Mesothelial cell of epicardium (in vitro differentiated cells): Measurements from ENCODE around the gene SFMBT2. TPM values are rescaled to one million over a fixed set of nuclear protein-coding genes. Genes with fewer than 3 reads are reported as not detected.

Source experiments
- DNase-seq, 2 experiments: peaks; one replicate each; pipeline ENCODE4 v3.0.0; 2021; ENCODE audit warnings: low spot score in 2 of 2; ENCODE audit not compliant: unreplicated experiment in 2 of 2
- H3K27ac Mint-ChIP-seq: 2 replicates; pipeline ENCODE4 v1.8.0; 2021; ENCODE audit warnings: mixed read lengths
- H3K27me3 Mint-ChIP-seq: 2 replicates; pipeline ENCODE4 v1.8.0; 2021; ENCODE audit warnings: low read depth, mixed read lengths
- H3K36me3 Mint-ChIP-seq: 2 replicates; pipeline ENCODE4 v1.8.0; 2021; ENCODE audit warnings: mixed read lengths
- H3K4me1 Mint-ChIP-seq: 2 replicates; pipeline ENCODE4 v1.8.0; 2021; ENCODE audit warnings: mixed read lengths
- H3K4me3 Mint-ChIP-seq: 2 replicates; pipeline ENCODE4 v1.8.0; 2021; ENCODE audit warnings: mild to moderate bottlenecking, moderate library complexity, mixed read lengths
- H3K9me3 Mint-ChIP-seq: 2 replicates; pipeline ENCODE4 v1.8.0; 2021; ENCODE audit warnings: mixed read lengths
- total RNA-seq: library from RNA; stranded (reverse); gene quantifications from 3 replicates; pipeline ENCODE4 v1.2.1, GENCODE V29; 2021
- TF ChIP-seq, protein P1 (sequence below): fragments of 200-600 bp; sonication (generic); IDR thresholded peaks from one replicate; pipeline ENCODE4 v1.5.0; 2021; ENCODE audit warnings: antibody characterized with exemption; ENCODE audit not compliant: unreplicated experiment

Gene SFMBT2
- total RNA-seq, 1 donor from 2014 or later = 2.3 TPM

DNA sequence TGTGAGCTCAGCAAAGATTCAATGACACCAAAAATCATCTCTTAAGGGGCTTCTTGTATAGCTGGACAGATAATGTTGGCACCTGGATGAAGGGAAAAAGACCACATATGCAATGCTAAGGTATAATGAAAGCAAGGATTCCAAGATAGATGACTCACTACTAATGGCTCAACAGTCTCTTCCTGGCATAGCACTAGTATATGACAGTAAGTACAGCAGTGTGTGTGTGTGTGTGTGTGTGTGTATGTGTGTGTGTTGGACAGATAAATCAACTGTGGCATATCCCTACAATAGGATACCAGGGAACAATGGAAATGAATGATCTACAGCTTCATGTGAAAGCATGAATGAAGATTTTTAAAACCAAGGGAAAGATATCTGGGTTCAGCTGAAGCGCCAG, 257.1 kb downstream of the SFMBT2 start:
- Mint-ChIP-seq H3K27ac (no peak overlapping the region), H3K27me3 (peaks cover 75% of the 10 kb centered on the region), H3K9me3 (peaks cover 3% of the 10 kb centered on the region), H3K36me3 (no peaks in the 10 kb centered on the region), H3K4me3 (no peak overlapping the region), H3K4me1 (no peaks in the 10 kb centered on the region)
- DNase-seq = no peak
- TF ChIP-seq, protein P1, sequence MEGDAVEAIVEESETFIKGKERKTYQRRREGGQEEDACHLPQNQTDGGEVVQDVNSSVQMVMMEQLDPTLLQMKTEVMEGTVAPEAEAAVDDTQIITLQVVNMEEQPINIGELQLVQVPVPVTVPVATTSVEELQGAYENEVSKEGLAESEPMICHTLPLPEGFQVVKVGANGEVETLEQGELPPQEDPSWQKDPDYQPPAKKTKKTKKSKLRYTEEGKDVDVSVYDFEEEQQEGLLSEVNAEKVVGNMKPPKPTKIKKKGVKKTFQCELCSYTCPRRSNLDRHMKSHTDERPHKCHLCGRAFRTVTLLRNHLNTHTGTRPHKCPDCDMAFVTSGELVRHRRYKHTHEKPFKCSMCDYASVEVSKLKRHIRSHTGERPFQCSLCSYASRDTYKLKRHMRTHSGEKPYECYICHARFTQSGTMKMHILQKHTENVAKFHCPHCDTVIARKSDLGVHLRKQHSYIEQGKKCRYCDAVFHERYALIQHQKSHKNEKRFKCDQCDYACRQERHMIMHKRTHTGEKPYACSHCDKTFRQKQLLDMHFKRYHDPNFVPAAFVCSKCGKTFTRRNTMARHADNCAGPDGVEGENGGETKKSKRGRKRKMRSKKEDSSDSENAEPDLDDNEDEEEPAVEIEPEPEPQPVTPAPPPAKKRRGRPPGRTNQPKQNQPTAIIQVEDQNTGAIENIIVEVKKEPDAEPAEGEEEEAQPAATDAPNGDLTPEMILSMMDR = no peak

DNA sequence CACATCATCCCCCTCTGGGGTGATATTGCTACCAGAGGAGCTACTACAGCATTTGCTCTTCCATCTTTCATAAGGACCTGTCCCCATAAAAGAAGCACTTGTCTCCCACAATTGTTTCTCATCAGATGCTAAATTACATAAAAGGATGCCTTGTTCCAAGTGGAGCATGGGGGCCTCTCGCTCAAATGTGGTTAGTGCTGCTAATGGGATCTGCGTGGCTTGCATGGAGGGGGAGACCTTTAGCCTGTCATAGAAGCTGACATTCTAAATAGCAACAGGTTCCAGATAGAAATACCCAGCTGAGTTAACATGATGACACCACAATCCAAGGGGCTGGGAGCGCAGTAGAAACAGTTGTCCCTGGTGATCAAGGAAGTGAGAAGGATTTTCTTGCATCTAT, 257.9 kb downstream of the SFMBT2 start:
- peaks cover 3% of the 10 kb centered on the region for H3K9me3 Mint-ChIP-seq
- H3K36me3 Mint-ChIP-seq = no peaks in the 10 kb centered on the region
- H3K27ac Mint-ChIP-seq = no peak overlapping the region
- TF ChIP-seq, protein P1 = no peak
- no peak overlapping the region for H3K4me3 Mint-ChIP-seq
- DNase-seq = no peak
- H3K4me1 Mint-ChIP-seq = no peaks in the 10 kb centered on the region
- H3K27me3 Mint-ChIP-seq = peaks cover 79% of the 10 kb centered on the region

DNA sequence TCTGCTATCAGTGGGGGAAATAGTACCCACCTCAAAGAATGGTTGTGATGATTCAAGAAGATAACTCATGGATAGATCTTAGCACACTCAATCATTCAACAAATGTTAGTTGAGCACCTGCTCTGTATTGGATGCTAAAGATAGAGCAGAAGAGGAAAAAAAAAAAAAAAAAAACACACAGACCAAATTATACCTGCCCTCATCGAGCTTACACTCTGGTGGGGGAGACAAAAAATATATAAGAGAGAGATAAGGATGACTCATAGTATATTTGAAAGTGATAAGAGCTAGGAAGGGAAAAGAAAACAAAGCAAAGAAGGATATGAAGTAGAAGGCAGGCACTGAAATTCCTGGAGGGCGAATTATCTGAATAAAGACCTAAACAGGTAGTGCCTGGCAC, 258.5 kb downstream of the SFMBT2 start:
- no peak for DNase-seq
- Mint-ChIP-seq H3K27ac (no peak overlapping the region), H3K36me3 (no peaks in the 10 kb centered on the region), H3K4me3 (no peak overlapping the region), H3K27me3 (peaks cover 77% of the 10 kb centered on the region), H3K4me1 (no peaks in the 10 kb centered on the region), H3K9me3 (peaks cover 3% of the 10 kb centered on the region)
- TF ChIP-seq, protein P1 = no peak

DNA sequence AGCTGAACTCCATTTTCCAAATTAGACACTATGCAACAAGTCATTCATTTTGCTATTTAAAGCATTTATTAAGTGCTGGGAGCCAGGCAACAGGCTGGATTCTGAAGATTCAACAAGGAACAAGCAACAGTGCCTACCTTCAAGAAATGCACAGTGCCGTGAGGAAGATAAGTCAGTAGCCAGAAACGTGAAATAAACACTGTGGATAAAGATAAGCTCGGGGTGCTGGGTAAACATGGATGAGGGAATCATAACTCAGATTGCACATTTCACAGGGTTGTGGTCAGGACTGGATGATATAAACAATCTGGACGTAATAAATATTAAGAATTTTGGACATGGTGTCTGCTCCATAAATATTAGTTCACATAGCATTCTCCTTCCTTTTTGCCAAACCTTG, 259.3 kb downstream of the SFMBT2 start:
- TF ChIP-seq, protein P1 = no peak
- no peak overlapping the region for H3K4me3 Mint-ChIP-seq
- H3K4me1 Mint-ChIP-seq = no peaks in the 10 kb centered on the region
- H3K27ac Mint-ChIP-seq = no peak overlapping the region
- H3K9me3 Mint-ChIP-seq = peaks cover 3% of the 10 kb centered on the region
- DNase-seq = no peak
- H3K36me3 Mint-ChIP-seq = no peaks in the 10 kb centered on the region
- H3K27me3 Mint-ChIP-seq = peaks cover 81% of the 10 kb centered on the region

DNA sequence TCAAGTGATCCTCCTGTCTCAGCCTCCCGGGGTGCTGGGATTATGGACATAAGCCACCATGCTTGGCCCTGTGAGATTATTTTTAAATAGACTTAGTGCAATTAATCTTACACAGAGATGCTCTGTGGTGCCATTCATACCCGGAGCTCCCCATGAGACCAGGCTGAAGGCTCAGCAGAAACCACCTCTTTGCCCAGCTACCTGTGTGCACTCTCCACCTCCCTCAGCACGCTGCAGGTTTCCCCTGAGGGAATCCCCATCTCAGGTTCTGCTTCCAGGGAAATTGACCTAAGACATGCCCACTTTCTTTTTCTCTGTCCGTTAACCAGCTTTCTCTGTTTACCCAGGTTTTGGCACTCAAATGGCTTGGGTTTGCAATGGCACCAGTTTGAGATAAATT, 260.5 kb downstream of the SFMBT2 start:
- no peak overlapping the region for H3K4me3 Mint-ChIP-seq
- TF ChIP-seq, protein P1 = no peak
- no peak for DNase-seq
- H3K4me1 Mint-ChIP-seq = no peaks in the 10 kb centered on the region
- no peak overlapping the region for H3K27ac Mint-ChIP-seq
- H3K36me3 Mint-ChIP-seq = no peaks in the 10 kb centered on the region
- peaks cover 3% of the 10 kb centered on the region for H3K9me3 Mint-ChIP-seq
- peaks cover 79% of the 10 kb centered on the region for H3K27me3 Mint-ChIP-seq

DNA sequence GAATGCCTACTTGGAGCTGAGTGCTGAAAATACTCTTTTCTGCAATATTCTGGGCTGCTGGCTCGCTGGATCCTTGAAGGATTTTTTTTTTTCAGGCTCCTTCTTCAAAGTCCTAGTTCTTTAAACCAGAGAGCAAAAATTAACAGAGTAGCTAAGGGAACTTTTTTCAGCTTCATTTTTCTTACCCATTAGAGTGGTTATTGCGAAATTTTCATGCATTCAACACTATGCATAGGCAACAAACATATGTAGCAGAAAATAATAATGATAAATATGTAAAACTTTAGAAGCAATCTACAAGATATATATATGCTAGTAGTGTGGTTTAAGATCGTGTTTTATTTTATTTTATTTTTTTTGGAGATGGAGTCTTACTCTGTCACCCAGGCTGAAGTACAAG, 264.6 kb downstream of the SFMBT2 start:
- Mint-ChIP-seq H3K27ac (no peak overlapping the region), H3K27me3 (peaks cover 60% of the 10 kb centered on the region), H3K4me1 (no peaks in the 10 kb centered on the region), H3K4me3 (no peak overlapping the region), H3K36me3 (no peaks in the 10 kb centered on the region), H3K9me3 (peaks cover 3% of the 10 kb centered on the region)
- no peak for DNase-seq
- TF ChIP-seq, protein P1 = no peak
